A549 (cell line): ENCODE results near the gene VPS13D. TPM values are rescaled to one million over a fixed set of nuclear protein-coding genes. Genes with fewer than 3 reads are reported as not detected.

Experiments used
- ATAC-seq, 2 experiments: fragments of 200-7000 bp in 1 of 2; fragments of >200 bp in 1 of 2; cut with Nextera tagmentation in 1 of 2; cut with Tn5 transposase in 1 of 2; 3 replicates each; pipeline versions ENCODE4 v1.8.0 to v1.9.1; 2018 to 2020; ENCODE audit warnings: mild to moderate bottlenecking in 1 of 2, moderate library complexity in 1 of 2
- CTCF ChIA-PET: fragments of 300-600 bp; sonication (Branson Sonifier 250); formaldehyde crosslinking; extraction: SDS; loops from one replicate; lab custom pipeline; 2021; ENCODE audit warnings: antibody characterized with exemption, inconsistent platforms; lab: Yijun Ruan, JAX
- POLR2A ChIA-PET: fragments of 350-600 bp; formaldehyde crosslinking; extraction: SDS; loops from one replicate; lab custom pipeline; 2021; ENCODE audit warnings: antibody characterized with exemption, inconsistent platforms; lab: Yijun Ruan, JAX
- DNase-seq, 2 experiments: peaks; one replicate each; pipeline versions ENCODE4 v3.0.0 to v3.0.0-alpha.2; 2011 to 2016; ENCODE audit warnings: low read depth in 1 of 2, low spot score in 1 of 2
- FAIRE-seq: peaks from 2 replicates; lab custom pipeline; 2011; peaks lifted over from hg19 to GRCh38; lab: Jason Lieb, UNC
- H3K27ac ChIP-seq, 2 experiments: fragments of >200 bp; sonication (Bioruptor Twin); formaldehyde crosslinking; 3 replicates each; pipeline ENCODE4 v1.5.1; 2016 to 2017
- H3K4me1 ChIP-seq: fragments of >200 bp; sonication (Bioruptor Twin); formaldehyde crosslinking; 3 replicates; pipeline ENCODE4 v1.6.1; 2016
- H3K4me2 ChIP-seq: fragments of >200 bp; sonication (Bioruptor Twin); formaldehyde crosslinking; 3 replicates; pipeline ENCODE4 v1.6.1; 2016
- H3K4me3 ChIP-seq: fragments of >200 bp; sonication (Bioruptor Twin); formaldehyde crosslinking; 3 replicates; pipeline ENCODE4 v1.5.1; 2016
- H3K9me3 ChIP-seq: fragments of >200 bp; sonication (Bioruptor Twin); formaldehyde crosslinking; 3 replicates; pipeline ENCODE4 v1.6.1; 2016
- ATOH8 ChIP-seq: fragments of 250-450 bp; sonication (Bioruptor Pico); IDR thresholded peaks from 2 replicates; pipeline ENCODE4 v1.5.0; 2020; ENCODE audit warnings: low read depth, mild to moderate bottlenecking, moderate library complexity
- BCL3 ChIP-seq: fragments of >200 bp; sonication (Bioruptor Twin); formaldehyde crosslinking; IDR thresholded peaks from 3 replicates; pipeline ENCODE4 v1.6.1; 2016
- BHLHE40 ChIP-seq: IDR thresholded peaks from 2 replicates; pipeline ENCODE4 v1.6.1; 2012; ENCODE audit warnings: low read depth, low read length, inconsistent platforms
- CBX8 ChIP-seq: fragments of 200-600 bp; sonication (generic); IDR thresholded peaks from 2 replicates; pipeline ENCODE4 v1.6.1; 2016
- CEBPB ChIP-seq, 2 experiments: fragments of >200 bp in 1 of 2; sonication (Bioruptor Twin) in 1 of 2; formaldehyde crosslinking in 1 of 2; IDR thresholded peaks; 2 replicates each; pipeline ENCODE4 v1.6.1; 2012 to 2016
- CHD4 ChIP-seq: fragments of 200-600 bp; sonication (generic); IDR thresholded peaks from 2 replicates; pipeline ENCODE4 v1.6.1; 2016; ENCODE audit warnings: antibody characterized with exemption, mild to moderate bottlenecking, borderline replicate concordance
- EHF ChIP-seq: fragments of 250-450 bp; sonication (Bioruptor Pico); IDR thresholded peaks from 2 replicates; pipeline ENCODE4 v1.5.0; 2020; ENCODE audit warnings: mild to moderate bottlenecking
- EHMT2 ChIP-seq: fragments of 200-600 bp; sonication (generic); IDR thresholded peaks from 2 replicates; pipeline ENCODE4 v1.6.1; 2016; ENCODE audit warnings: antibody characterized with exemption, low read depth, mild to moderate bottlenecking, moderate library complexity
- EP300 ChIP-seq, 2 experiments: fragments of >200 bp; sonication (Bioruptor Twin); formaldehyde crosslinking; IDR thresholded peaks; 2 replicates in 1 of 2; 3 replicates in 1 of 2; pipeline ENCODE4 v1.6.1; 2016 to 2017
- GATA3 ChIP-seq: IDR thresholded peaks from 2 replicates; pipeline ENCODE4 v1.6.1; 2012; ENCODE audit warnings: borderline replicate concordance
- HDAC2 ChIP-seq: fragments of 200-600 bp; sonication (generic); IDR thresholded peaks from 2 replicates; pipeline ENCODE4 v1.6.1; 2016
- HOXA7 ChIP-seq: fragments of 250-450 bp; sonication (Bioruptor Pico); IDR thresholded peaks from 2 replicates; pipeline ENCODE4 v1.5.0; 2020; ENCODE audit warnings: mild to moderate bottlenecking, moderate library complexity
- HOXB13 ChIP-seq: fragments of 250-450 bp; sonication (Bioruptor Pico); IDR thresholded peaks from 2 replicates; pipeline ENCODE4 v1.5.0; 2020; ENCODE audit warnings: low read depth, mild to moderate bottlenecking, moderate library complexity
- JUNB ChIP-seq: fragments of >200 bp; sonication (Bioruptor Twin); formaldehyde crosslinking; IDR thresholded peaks from 2 replicates; pipeline ENCODE4 v1.6.1; 2016
- KDM1A ChIP-seq: fragments of 200-600 bp; sonication (generic); IDR thresholded peaks from 2 replicates; pipeline ENCODE4 v1.6.1; 2016; ENCODE audit warnings: low read depth, mild to moderate bottlenecking
- MAFK ChIP-seq: fragments of 450-650 bp; IDR thresholded peaks from 2 replicates; pipeline ENCODE4 v1.6.1; 2014; ENCODE audit not compliant: partially characterized antibody
- MAX ChIP-seq: IDR thresholded peaks from 2 replicates; pipeline ENCODE4 v1.6.1; 2012
- MYC ChIP-seq: IDR thresholded peaks from 2 replicates; pipeline ENCODE4 v1.6.1; 2012; ENCODE audit warnings: mild to moderate bottlenecking, inconsistent platforms, low read length, improper control_type of control experiment, borderline replicate concordance
- PBX3 ChIP-seq: IDR thresholded peaks from 2 replicates; pipeline ENCODE4 v1.6.1; 2012
- PHF8 ChIP-seq: fragments of 200-600 bp; sonication (generic); IDR thresholded peaks from 2 replicates; pipeline ENCODE4 v1.6.1; 2016; ENCODE audit warnings: low read depth, mild to moderate bottlenecking, antibody characterized with exemption, moderate library complexity, borderline replicate concordance
- POLR2A ChIP-seq: IDR thresholded peaks from 2 replicates; pipeline ENCODE4 v1.6.1; 2012; ENCODE audit warnings: mild to moderate bottlenecking, low read length
- RAD21 ChIP-seq, 2 experiments: fragments of >200 bp in 1 of 2; sonication (Bioruptor Twin) in 1 of 2; formaldehyde crosslinking in 1 of 2; IDR thresholded peaks in 1 of 2; conservative IDR thresholded peaks in 1 of 2; 2 replicates in 1 of 2; 3 replicates in 1 of 2; pipeline ENCODE4 v1.6.1; 2012 to 2018; ENCODE audit warnings: inconsistent platforms in 1 of 2
- RNF2 ChIP-seq: fragments of 200-600 bp; sonication (generic); IDR thresholded peaks from 2 replicates; pipeline ENCODE4 v1.6.1; 2016; ENCODE audit warnings: low read depth, mild to moderate bottlenecking, antibody characterized with exemption, moderate library complexity, borderline replicate concordance
- SMC3 ChIP-seq: fragments of >200 bp; sonication (Bioruptor Twin); formaldehyde crosslinking; IDR thresholded peaks from 3 replicates; pipeline ENCODE4 v1.6.1; 2018; ENCODE audit warnings: inconsistent platforms
- SREBF2 ChIP-seq: fragments of 450-650 bp; IDR thresholded peaks from 2 replicates; pipeline ENCODE4 v1.6.1; 2014; ENCODE audit warnings: mild to moderate bottlenecking, moderate library complexity
- TFCP2L1 ChIP-seq: fragments of 250-450 bp; sonication (Bioruptor Pico); IDR thresholded peaks from 2 replicates; pipeline ENCODE4 v1.5.0; 2021; ENCODE audit warnings: mild to moderate bottlenecking
- TP53 ChIP-seq: fragments of 250-450 bp; sonication (Bioruptor Pico); IDR thresholded peaks from 2 replicates; pipeline ENCODE4 v1.5.0; 2021; ENCODE audit warnings: mild to moderate bottlenecking, moderate library complexity
- ZC3H11A ChIP-seq: fragments of 450-650 bp; IDR thresholded peaks from 2 replicates; pipeline ENCODE4 v1.6.1; 2014; ENCODE audit warnings: antibody characterized with exemption, mild to moderate bottlenecking
- ZFP36 ChIP-seq: fragments of 450-650 bp; IDR thresholded peaks from 2 replicates; pipeline ENCODE4 v1.6.1; 2014; ENCODE audit warnings: borderline replicate concordance; ENCODE audit not compliant: partially characterized antibody
- ZNF302 ChIP-seq: fragments of 250-450 bp; sonication (Bioruptor Pico); IDR thresholded peaks from 2 replicates; pipeline ENCODE4 v1.9.0; 2021; ENCODE audit warnings: inconsistent platforms, mild to moderate bottlenecking, moderate library complexity
- WGBS: methylation state at CpG from one replicate; pipeline ENCODE4 v1.1.6; 2017; ENCODE audit errors: missing lambda C conversion rate; 5-methylcytosine and 5-hydroxymethylcytosine counted together
- polyA plus RNA-seq, 4 experiments: library from polyadenylated mRNA; depleted of rRNA in 3 of 4; stranded (reverse); fragments of >200 nt; fragmentation: RNase III in 1 of 4; extraction: RNeasy Plus Mini Kit Qiagen cat#74134 plus additional on column Dnase treatment in 1 of 4; gene quantifications; 2 replicates in 3 of 4; 3 replicates in 1 of 4; pipeline ENCODE4 v1.2.3, GENCODE V29; 2011 to 2017

The VPS13D gene
- polyA plus RNA-seq, 2 of the 4 experiments (the other 2 are of a cell fraction): 5.4 to 15.9 TPM

GRCh38 chr1:12468323-12468722 is 238.5 kb downstream of the VPS13D start:
- no peak overlapping the region for H3K4me3 ChIP-seq
- WGBS: 76% methylated on average over 2 of the region's 2 CpGs
- no peak for DNase-seq
- no peaks in the 10 kb centered on the region for H3K9me3 ChIP-seq
- peak overlapping the region in 1 of 2 experiments; percentile 2; a peak in 1 of 6 replicates for H3K27ac ChIP-seq
- H3K4me2 ChIP-seq: no peak overlapping the region
- FAIRE-seq: no peak
- TF ChIP-seq EHMT2 (no peak), EP300 (IDR thresholded peaks at IDR 0.05) (no peak), HOXB13 (CRISPR knock-in tag) (no peak), TFCP2L1 (CRISPR knock-in tag) (no peak), ATOH8 (CRISPR knock-in tag) (no peak), HOXA7 (CRISPR knock-in tag) (no peak), ZNF302 (CRISPR knock-in tag) (no peak), EHF (CRISPR knock-in tag) (no peak), RNF2 (no peak), CBX8 (no peak), RAD21 (conservative IDR thresholded peaks at IDR 0.05 in 1 of 2, IDR thresholded peaks at IDR 0.05 in 1 of 2) (no peak), MAX (no peak)
- H3K4me1 ChIP-seq: no peaks in the 10 kb centered on the region; the same call in 2 of the 3 replicates
- POLR2A ChIA-PET: no interaction called here
- CTCF ChIA-PET: no interaction called here
- no peak for ATAC-seq

GRCh38 chr1:12469493-12469892 is 239.7 kb downstream of the VPS13D start:
- H3K4me3 ChIP-seq: no peak overlapping the region
- FAIRE-seq (no peak), DNase-seq (no peak), ATAC-seq (no peak)
- H3K27ac ChIP-seq: no peak overlapping the region
- peaks cover 6% of the 10 kb centered on the region; the same call in 1 of the 3 replicates for H3K9me3 ChIP-seq
- ChIA-PET POLR2A (no interaction called here), CTCF (no interaction called here)
- TF ChIP-seq SMC3: no peak
- no peak for TF ChIP-seq MAFK
- no peak for TF ChIP-seq CHD4
- no peak for TF ChIP-seq HDAC2
- TF ChIP-seq JUNB: no peak
- no peak for TF ChIP-seq EHMT2
- TF ChIP-seq TP53 (CRISPR knock-in tag): no peak
- no peak for TF ChIP-seq POLR2A
- TF ChIP-seq ZFP36: no peak
- no peak for TF ChIP-seq BHLHE40
- TF ChIP-seq KDM1A: no peak
- no peak for TF ChIP-seq MYC
- TF ChIP-seq SREBF2: no peak
- no peak for TF ChIP-seq CEBPB (IDR thresholded peaks at IDR 0.05)
- TF ChIP-seq PBX3: no peak
- no peak for TF ChIP-seq ZC3H11A
- TF ChIP-seq PHF8: no peak
- no peak for TF ChIP-seq BCL3
- TF ChIP-seq GATA3: no peak
- no peaks in the 10 kb centered on the region; the same call in 2 of the 3 replicates for H3K4me1 ChIP-seq
- no peak overlapping the region for H3K4me2 ChIP-seq
- 93% methylated on average over 6 of the region's 6 CpGs for WGBS
